Gastroesophageal sphincter (tissue), 3 donors: ENCODE results near the gene PLEKHA8.

Experiments used
- POLR2AphosphoS5 ChIP-seq: sonication (generic); formaldehyde crosslinking; IDR thresholded peaks from one replicate; pipeline ENCODE4 v1.6.1; 2017; ENCODE audit warnings: antibody characterized with exemption
- TF ChIP-seq, protein P1 (sequence below), 4 experiments: fragments of 200-600 bp in 2 of 4; fragments of 450-650 bp in 2 of 4; sonication (generic) in 1 of 4; IDR thresholded peaks; one replicate each; pipeline ENCODE4 v1.5.1; 2017 to 2019; ENCODE audit warnings: antibody characterized with exemption in 4 of 4, mild to moderate bottlenecking in 2 of 4, moderate library complexity in 2 of 4

DNA sequence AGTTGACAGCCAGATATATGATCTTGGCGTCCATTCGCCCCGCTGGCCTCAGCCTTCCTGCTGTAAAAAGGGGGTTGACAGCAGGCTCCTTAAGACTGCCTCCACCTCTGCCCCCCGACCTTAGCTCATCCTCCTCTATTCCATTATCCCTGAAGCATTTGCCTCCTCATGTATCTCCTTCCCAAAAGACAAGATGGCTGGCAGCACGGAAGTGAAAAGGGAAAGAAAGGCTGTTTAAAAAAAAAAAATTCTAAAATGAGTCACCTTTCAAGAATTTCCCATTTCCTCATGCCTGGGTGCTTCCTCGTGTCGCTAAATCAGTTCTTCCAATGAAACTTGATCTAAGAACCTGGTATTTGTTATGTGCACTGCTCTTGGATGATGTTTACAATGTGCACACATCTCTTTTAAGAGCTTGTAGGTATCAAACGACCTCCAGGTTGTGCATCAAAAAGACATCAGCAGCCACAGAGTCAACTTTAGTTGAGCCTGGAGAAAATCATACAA is 40.3 kb upstream of the PLEKHA8 start:
- peak; percentile 41 for TF ChIP-seq POLR2AphosphoS5
- TF ChIP-seq, protein P1, sequence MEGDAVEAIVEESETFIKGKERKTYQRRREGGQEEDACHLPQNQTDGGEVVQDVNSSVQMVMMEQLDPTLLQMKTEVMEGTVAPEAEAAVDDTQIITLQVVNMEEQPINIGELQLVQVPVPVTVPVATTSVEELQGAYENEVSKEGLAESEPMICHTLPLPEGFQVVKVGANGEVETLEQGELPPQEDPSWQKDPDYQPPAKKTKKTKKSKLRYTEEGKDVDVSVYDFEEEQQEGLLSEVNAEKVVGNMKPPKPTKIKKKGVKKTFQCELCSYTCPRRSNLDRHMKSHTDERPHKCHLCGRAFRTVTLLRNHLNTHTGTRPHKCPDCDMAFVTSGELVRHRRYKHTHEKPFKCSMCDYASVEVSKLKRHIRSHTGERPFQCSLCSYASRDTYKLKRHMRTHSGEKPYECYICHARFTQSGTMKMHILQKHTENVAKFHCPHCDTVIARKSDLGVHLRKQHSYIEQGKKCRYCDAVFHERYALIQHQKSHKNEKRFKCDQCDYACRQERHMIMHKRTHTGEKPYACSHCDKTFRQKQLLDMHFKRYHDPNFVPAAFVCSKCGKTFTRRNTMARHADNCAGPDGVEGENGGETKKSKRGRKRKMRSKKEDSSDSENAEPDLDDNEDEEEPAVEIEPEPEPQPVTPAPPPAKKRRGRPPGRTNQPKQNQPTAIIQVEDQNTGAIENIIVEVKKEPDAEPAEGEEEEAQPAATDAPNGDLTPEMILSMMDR (IDR thresholded peaks at IDR 0.05), result no peak
